NB4 (cell line): Measurements from ENCODE around the gene TECTA.

Experiments
- POLR2A ChIP-seq: IDR thresholded peaks from 2 replicates; pipeline ENCODE4 v1.6.1; 2011; ENCODE audit warnings: mild to moderate bottlenecking; ENCODE audit not compliant: insufficient read length; ENCODE audit errors: extremely low read depth
- TF ChIP-seq, protein P1 (sequence below): IDR thresholded peaks from one replicate; pipeline ENCODE4 v1.5.1; 2012; ENCODE audit warnings: low read depth, low read length

DNA sequence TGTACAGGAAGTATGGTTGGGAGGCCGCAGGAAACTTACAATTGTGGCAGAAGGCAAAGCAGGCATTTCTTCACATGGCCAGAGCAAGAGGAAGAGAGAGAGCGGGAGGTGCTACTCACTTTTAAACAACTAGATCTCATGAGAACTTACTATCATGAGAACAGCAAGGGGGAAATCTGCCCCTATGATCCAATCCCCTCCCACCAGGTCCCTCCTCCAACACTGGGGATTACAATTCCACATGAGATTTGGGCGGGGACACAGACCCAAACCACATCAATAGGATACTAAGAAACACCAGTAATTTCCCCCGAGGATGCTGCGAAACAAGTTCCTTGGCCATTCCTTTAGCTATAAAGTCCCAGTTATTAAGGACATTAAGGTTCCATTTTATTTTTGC, 97.4 kb downstream of the TECTA start:
- TF ChIP-seq, protein P1, sequence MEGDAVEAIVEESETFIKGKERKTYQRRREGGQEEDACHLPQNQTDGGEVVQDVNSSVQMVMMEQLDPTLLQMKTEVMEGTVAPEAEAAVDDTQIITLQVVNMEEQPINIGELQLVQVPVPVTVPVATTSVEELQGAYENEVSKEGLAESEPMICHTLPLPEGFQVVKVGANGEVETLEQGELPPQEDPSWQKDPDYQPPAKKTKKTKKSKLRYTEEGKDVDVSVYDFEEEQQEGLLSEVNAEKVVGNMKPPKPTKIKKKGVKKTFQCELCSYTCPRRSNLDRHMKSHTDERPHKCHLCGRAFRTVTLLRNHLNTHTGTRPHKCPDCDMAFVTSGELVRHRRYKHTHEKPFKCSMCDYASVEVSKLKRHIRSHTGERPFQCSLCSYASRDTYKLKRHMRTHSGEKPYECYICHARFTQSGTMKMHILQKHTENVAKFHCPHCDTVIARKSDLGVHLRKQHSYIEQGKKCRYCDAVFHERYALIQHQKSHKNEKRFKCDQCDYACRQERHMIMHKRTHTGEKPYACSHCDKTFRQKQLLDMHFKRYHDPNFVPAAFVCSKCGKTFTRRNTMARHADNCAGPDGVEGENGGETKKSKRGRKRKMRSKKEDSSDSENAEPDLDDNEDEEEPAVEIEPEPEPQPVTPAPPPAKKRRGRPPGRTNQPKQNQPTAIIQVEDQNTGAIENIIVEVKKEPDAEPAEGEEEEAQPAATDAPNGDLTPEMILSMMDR = no peak
- TF ChIP-seq POLR2A = no peak
